D721Med (cell line): ENCODE measurements around the gene LRRN4.
"Not testable (repeated sequence)": the region's sequence is repeated elsewhere in the genome, so short reads cannot be mapped to it uniquely, and the experiment has no call there.

ENCODE experiments used
- DNase-seq: peaks from one replicate; pipeline ENCODE4 v3.0.0; 2011; ENCODE audit warnings: low spot score; ENCODE audit not compliant: insufficient read length
- FAIRE-seq: peaks from 2 replicates; lab custom pipeline; 2011; peaks lifted over from hg19 to GRCh38; lab: Jason Lieb, UNC
- CTCF ChIP-seq: IDR thresholded peaks from 2 replicates; pipeline ENCODE4 v1.5.1; 2012; ENCODE audit warnings: mild to moderate bottlenecking, control low read depth; ENCODE audit not compliant: insufficient read depth; ENCODE audit errors: missing control alignments

The LRRN4 gene

GRCh38 chr20:6034134-6034969 is 19.5 kb downstream of the LRRN4 start:
- DNase-seq, result no peak
- FAIRE-seq, result no peak
- no peak for TF ChIP-seq CTCF

GRCh38 chr20:6032907-6033306 is 21.0 kb downstream of the LRRN4 start:
- FAIRE-seq, DNase-seq: not testable (repeated sequence)

- FAIRE-seq, result no peak
- TF ChIP-seq CTCF, result no peak
Observed at GRCh38 chr20:6030453-6031080, 23.3 kb downstream of the LRRN4 start.

GRCh38 chr20:6029538-6029937 is 24.3 kb downstream of the LRRN4 start:
- FAIRE-seq (no peak), DNase-seq (no peak)
- no peak for TF ChIP-seq CTCF

More at GRCh38 chr20:6030453-6031080, 23.3 kb downstream of the LRRN4 start:
- DNase-seq, result no peak

GRCh38 chr20:6028818-6029217 is 25.0 kb downstream of the LRRN4 start:
- DNase-seq (no peak), FAIRE-seq (no peak)
- TF ChIP-seq CTCF, result no peak

- DNase-seq (no peak), FAIRE-seq (no peak)
- no peak for TF ChIP-seq CTCF
Observed at GRCh38 chr20:6026051-6026450, 27.8 kb downstream of the LRRN4 start.

- no peak for FAIRE-seq
- no peak for TF ChIP-seq CTCF
Observed at GRCh38 chr20:6024768-6025167, 29.1 kb downstream of the LRRN4 start.

More at GRCh38 chr20:6024768-6025167, 29.1 kb downstream of the LRRN4 start:
- DNase-seq, result no peak
